Common myeloid progenitor, CD34-positive (primary cell): Measurements from ENCODE around the gene SV2B.

ENCODE experiments used
- CTCF ChIA-PET: fragments of 350-600 bp; sonication (Branson Sonifier 250); formaldehyde crosslinking; loops from one replicate; lab custom pipeline; 2021; ENCODE audit warnings: antibody characterized with exemption; lab: Charles Lee
- POLR2A ChIA-PET: fragments of 350-600 bp; sonication (Branson Sonifier 250); formaldehyde crosslinking; loops from one replicate; lab custom pipeline; 2021; ENCODE audit warnings: antibody characterized with exemption; lab: Charles Lee
- DNase-seq, 3 donors: peaks; one replicate each; pipeline versions ENCODE4 v3.0.0 to v3.0.0-alpha.2; 2013
- H3K27ac ChIP-seq, 2 experiments: 1 replicate in 1 of 2; 2 replicates in 1 of 2; pipeline ENCODE4 v1.7.0; 2013; ENCODE audit warnings: inconsistent platforms in 2 of 2, low read length in 2 of 2, mild to moderate bottlenecking in 2 of 2, low read depth in 1 of 2, moderate library complexity in 1 of 2; ENCODE audit not compliant: severe bottlenecking in 2 of 2, insufficient read depth in 1 of 2, poor library complexity in 1 of 2
- H3K27me3 ChIP-seq, 5 experiments: replicated peaks in 2 of 5; 1 replicate in 3 of 5; 2 replicates in 2 of 5; pipeline versions ENCODE4 v1.6.1 to v1.7.0; 2013; ENCODE audit warnings: low read length in 4 of 5, mild to moderate bottlenecking in 2 of 5, moderate library complexity in 2 of 5, inconsistent platforms in 1 of 5; ENCODE audit not compliant: insufficient read depth in 5 of 5, control insufficient read depth in 4 of 5
- H3K36me3 ChIP-seq, 4 experiments: 1 replicate in 2 of 4; 2 replicates in 2 of 4; pipeline versions ENCODE4 v1.6.1 to v1.7.0; 2013; ENCODE audit warnings: low read length in 3 of 4, control low read depth in 1 of 4, mild to moderate bottlenecking in 1 of 4; ENCODE audit not compliant: control insufficient read depth in 4 of 4, insufficient read depth in 4 of 4
- H3K4me1 ChIP-seq, 4 experiments: 1 replicate in 3 of 4; 2 replicates in 1 of 4; pipeline versions ENCODE4 v1.6.1 to v1.7.1; 2013; ENCODE audit warnings: low read length in 3 of 4, mild to moderate bottlenecking in 3 of 4, control low read depth in 1 of 4, inconsistent platforms in 1 of 4, moderate library complexity in 1 of 4; ENCODE audit not compliant: control insufficient read depth in 4 of 4, insufficient read depth in 4 of 4; ENCODE audit errors: control extremely low read depth in 1 of 4
- H3K4me3 ChIP-seq, 7 experiments: 1 replicate in 4 of 7; 2 replicates in 3 of 7; pipeline versions ENCODE4 v1.5.1 to v1.7.0; 2013; ENCODE audit warnings: mild to moderate bottlenecking in 7 of 7, low read length in 6 of 7, moderate library complexity in 6 of 7, inconsistent platforms in 2 of 7, low read depth in 2 of 7, control low read depth in 1 of 7; ENCODE audit not compliant: insufficient read depth in 4 of 7, control insufficient read depth in 1 of 7; ENCODE audit errors: extremely low read depth in 1 of 7
- H3K9me3 ChIP-seq, 5 experiments: 1 replicate in 4 of 5; 2 replicates in 1 of 5; pipeline versions ENCODE4 v1.6.1 to v1.7.1; 2013; ENCODE audit warnings: low read length in 4 of 5, mild to moderate bottlenecking in 2 of 5, inconsistent platforms in 1 of 5, low read depth in 1 of 5, moderate library complexity in 1 of 5; ENCODE audit not compliant: control insufficient read depth in 4 of 5, insufficient read depth in 2 of 5; ENCODE audit errors: control extremely low read depth in 1 of 5
- WGBS: methylation state at CpG from one replicate; pipeline ENCODE4 v1.1.5; 2013; ENCODE audit not compliant: insufficient coverage; 5-methylcytosine and 5-hydroxymethylcytosine counted together

Gene SV2B

DNA sequence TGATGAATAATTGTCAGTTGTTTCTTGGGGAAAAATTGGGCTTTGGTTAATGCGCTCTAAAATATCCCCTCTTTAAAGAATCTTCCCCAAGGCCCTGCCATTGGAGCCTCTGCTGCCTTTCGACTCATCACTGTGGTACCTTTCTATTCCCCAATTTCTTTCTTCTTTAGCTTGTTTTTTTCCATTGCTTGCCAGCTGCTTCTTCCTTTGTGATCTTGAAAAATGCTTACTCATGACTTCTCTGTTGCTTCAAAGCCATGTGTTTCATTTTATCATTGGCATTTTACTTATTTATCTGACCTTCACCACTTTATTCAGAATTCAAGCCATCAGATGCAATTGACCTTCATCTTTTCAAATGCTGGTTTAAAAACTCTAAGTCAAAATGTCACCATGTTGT lies 84.4 kb downstream of the SV2B start:
- 100% methylated on average over 1 of the region's 2 CpGs for WGBS
- Histone ChIP-seq H3K4me3 (no peak overlapping the region), H3K27me3 (peaks cover 0 to 15% (median 11%) of the 10 kb centered on the region in 5 experiments), H3K4me1 (no peaks in the 10 kb centered on the region), H3K27ac (no peak overlapping the region), H3K36me3 (no peaks in the 10 kb centered on the region), H3K9me3 (no peaks in the 10 kb centered on the region)
- CTCF ChIA-PET, result no interaction called here
- POLR2A ChIA-PET, result no interaction called here
- DNase-seq, result no peak

GRCh38 chr15:91186904-91187656 lies 87.0 kb downstream of the SV2B start:
- no peak overlapping the region for H3K27ac ChIP-seq
- ChIA-PET CTCF (no interaction called here), POLR2A (no interaction called here)
- H3K36me3 ChIP-seq, result no peaks in the 10 kb centered on the region
- peak; percentile 39 to 69 (median 69) for DNase-seq
- H3K4me3 ChIP-seq, result no peak overlapping the region
- H3K4me1 ChIP-seq, result no peaks in the 10 kb centered on the region
- H3K9me3 ChIP-seq, result peaks cover 0 to 2% (median 0%) of the 10 kb centered on the region in 5 experiments
- 68% methylated on average over 6 of the region's 6 CpGs for WGBS
- H3K27me3 ChIP-seq, result peaks cover 3 to 14% (median 11%) of the 10 kb centered on the region in 5 experiments

DNA sequence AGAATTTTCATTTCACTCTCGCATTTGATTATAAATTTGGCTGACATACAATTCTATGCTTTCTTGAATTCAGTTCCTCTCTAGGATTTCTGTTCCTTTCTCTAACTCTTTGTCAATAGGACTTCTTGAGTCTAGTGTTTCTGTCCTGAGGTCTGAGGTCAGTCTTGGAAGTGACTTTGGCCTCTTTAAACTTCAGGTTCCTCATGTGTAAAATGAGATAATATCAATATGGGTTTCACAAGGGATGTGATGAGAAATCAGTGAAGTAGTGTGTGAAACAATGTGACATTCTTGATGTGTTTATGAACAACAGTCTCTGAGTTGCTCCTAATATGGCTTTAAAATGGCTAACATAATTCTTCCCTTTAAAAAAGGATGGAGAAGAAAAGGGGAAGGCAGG lies 92.2 kb downstream of the SV2B start:
- DNase-seq, result no peak
- WGBS, result no CpG with 5 or more reads among the region's 1 CpG

GRCh38 chr15:91192690-91193377 lies 92.8 kb downstream of the SV2B start:
- WGBS, result 88% methylated on average over 10 of the region's 11 CpGs
- peaks cover 0 to 10% (median 2%) of the 10 kb centered on the region in 5 experiments for H3K27me3 ChIP-seq
- no peaks in the 10 kb centered on the region for H3K4me1 ChIP-seq
- no peak for DNase-seq
- H3K36me3 ChIP-seq, result no peaks in the 10 kb centered on the region
- POLR2A ChIA-PET, result no interaction called here
- H3K27ac ChIP-seq, result no peak overlapping the region
- H3K9me3 ChIP-seq, result peaks cover 0 to 2% (median 0%) of the 10 kb centered on the region in 5 experiments
- CTCF ChIA-PET, result no interaction called here
- no peak overlapping the region for H3K4me3 ChIP-seq

More for the DNA sequence above, 92.2 kb downstream of the SV2B start:
- H3K4me3 ChIP-seq, result no peak overlapping the region
- H3K36me3 ChIP-seq, result no peaks in the 10 kb centered on the region
- H3K4me1 ChIP-seq, result no peaks in the 10 kb centered on the region
- no peak overlapping the region for H3K27ac ChIP-seq
- peaks cover 0 to 10% (median 2%) of the 10 kb centered on the region in 5 experiments for H3K27me3 ChIP-seq
- POLR2A ChIA-PET, result no interaction called here
- peaks cover 0 to 2% (median 0%) of the 10 kb centered on the region in 5 experiments for H3K9me3 ChIP-seq
- CTCF ChIA-PET, result no interaction called here

- peaks cover 0 to 10% (median 2%) of the 10 kb centered on the region in 5 experiments for H3K27me3 ChIP-seq
- H3K4me1 ChIP-seq, result no peaks in the 10 kb centered on the region
- H3K4me3 ChIP-seq, result no peak overlapping the region
- DNase-seq, result no peak
- H3K27ac ChIP-seq, result no peak overlapping the region
- ChIA-PET POLR2A (no interaction called here), CTCF (no interaction called here)
- WGBS, result 70% methylated on average over 2 of the region's 2 CpGs
- peaks cover 0 to 2% (median 0%) of the 10 kb centered on the region in 5 experiments for H3K9me3 ChIP-seq
- H3K36me3 ChIP-seq, result no peaks in the 10 kb centered on the region
Measured at GRCh38 chr15:91193378-91193720, 93.3 kb downstream of the SV2B start.

DNA sequence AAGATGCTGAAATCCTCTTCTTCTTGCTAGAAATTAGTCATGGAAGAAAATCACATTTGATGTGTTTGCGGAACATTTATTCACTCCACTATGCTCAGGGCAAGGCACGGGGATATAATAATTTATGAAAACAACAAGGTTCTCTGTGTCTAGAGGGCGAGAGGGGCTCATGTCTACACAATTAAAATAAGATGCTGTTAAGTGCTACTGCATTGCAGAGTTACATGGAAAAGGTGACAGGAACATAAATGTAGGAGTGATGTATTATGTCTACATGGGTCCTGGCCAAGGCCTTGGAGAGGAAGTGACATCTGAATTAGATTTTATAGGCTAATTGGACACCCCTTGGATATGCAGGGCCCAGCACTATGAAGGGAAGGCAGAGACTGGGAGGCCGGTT lies 96.1 kb downstream of the SV2B start:
- H3K9me3 ChIP-seq, result peaks cover 0 to under 1% (median 0%) of the 10 kb centered on the region in 5 experiments
- H3K27ac ChIP-seq, result no peak overlapping the region
- H3K4me1 ChIP-seq, result no peaks in the 10 kb centered on the region
- CTCF ChIA-PET, result no interaction called here
- peaks cover 0 to 10% (median 2%) of the 10 kb centered on the region in 5 experiments for H3K27me3 ChIP-seq
- DNase-seq, result no peak
- 87% methylated on average over 2 of the region's 4 CpGs for WGBS
- POLR2A ChIA-PET, result no interaction called here
- H3K36me3 ChIP-seq, result no peaks in the 10 kb centered on the region
- H3K4me3 ChIP-seq, result no peak overlapping the region

DNA sequence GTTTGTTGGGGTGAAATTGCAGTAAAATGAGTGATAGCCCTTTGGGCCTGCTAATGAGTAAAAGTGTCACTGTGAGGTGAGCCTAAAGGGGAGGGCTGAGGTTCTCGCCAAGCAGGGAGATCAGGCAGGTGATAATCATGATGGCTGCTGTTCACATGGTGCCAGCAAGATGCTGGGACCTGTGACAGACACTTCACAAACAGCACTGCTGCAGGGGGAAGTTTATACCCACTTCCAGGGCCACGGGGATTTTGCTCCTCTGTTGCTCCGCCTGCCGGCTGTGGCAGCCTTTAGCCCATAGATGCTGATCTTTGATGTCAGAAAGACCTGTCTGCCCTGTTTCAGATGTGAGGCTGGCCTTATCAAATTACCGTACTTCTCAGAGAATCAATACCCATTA lies 96.7 kb downstream of the SV2B start:
- POLR2A ChIA-PET, result no interaction called here
- Histone ChIP-seq H3K4me3 (no peak overlapping the region), H3K27me3 (peaks cover 0 to 10% (median 2%) of the 10 kb centered on the region in 5 experiments), H3K4me1 (no peaks in the 10 kb centered on the region), H3K36me3 (no peaks in the 10 kb centered on the region), H3K27ac (no peak overlapping the region), H3K9me3 (no peaks in the 10 kb centered on the region)
- no peak for DNase-seq
- 96% methylated on average over 3 of the region's 5 CpGs for WGBS
- CTCF ChIA-PET, result no interaction called here
